ENCODE results near the gene GTPBP6. TPM values are rescaled to one million over a fixed set of nuclear protein-coding genes. Genes with fewer than 3 reads are reported as not detected.

GTPBP6 gene
- total RNA-seq, 1 donor from 2014 or later: 49.9 TPM

- H3K4me1 Mint-ChIP-seq (ENCODE audit: unreplicated experiment): no peaks in the 10 kb centered on the region
- H3K27ac Mint-ChIP-seq (ENCODE audit: unreplicated experiment): no peak overlapping the region
- no peaks in the 10 kb centered on the region for H3K9me3 Mint-ChIP-seq (ENCODE audit: unreplicated experiment)
- no peak overlapping the region for H3K4me3 Mint-ChIP-seq (ENCODE audit: unreplicated experiment)
- no peak for DNase-seq (ENCODE audit: extremely low spot score, unreplicated experiment)
- TF ChIP-seq, protein P1, sequence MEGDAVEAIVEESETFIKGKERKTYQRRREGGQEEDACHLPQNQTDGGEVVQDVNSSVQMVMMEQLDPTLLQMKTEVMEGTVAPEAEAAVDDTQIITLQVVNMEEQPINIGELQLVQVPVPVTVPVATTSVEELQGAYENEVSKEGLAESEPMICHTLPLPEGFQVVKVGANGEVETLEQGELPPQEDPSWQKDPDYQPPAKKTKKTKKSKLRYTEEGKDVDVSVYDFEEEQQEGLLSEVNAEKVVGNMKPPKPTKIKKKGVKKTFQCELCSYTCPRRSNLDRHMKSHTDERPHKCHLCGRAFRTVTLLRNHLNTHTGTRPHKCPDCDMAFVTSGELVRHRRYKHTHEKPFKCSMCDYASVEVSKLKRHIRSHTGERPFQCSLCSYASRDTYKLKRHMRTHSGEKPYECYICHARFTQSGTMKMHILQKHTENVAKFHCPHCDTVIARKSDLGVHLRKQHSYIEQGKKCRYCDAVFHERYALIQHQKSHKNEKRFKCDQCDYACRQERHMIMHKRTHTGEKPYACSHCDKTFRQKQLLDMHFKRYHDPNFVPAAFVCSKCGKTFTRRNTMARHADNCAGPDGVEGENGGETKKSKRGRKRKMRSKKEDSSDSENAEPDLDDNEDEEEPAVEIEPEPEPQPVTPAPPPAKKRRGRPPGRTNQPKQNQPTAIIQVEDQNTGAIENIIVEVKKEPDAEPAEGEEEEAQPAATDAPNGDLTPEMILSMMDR (IDR thresholded peaks at IDR 0.05): no peak
- no peaks in the 10 kb centered on the region for H3K27me3 Mint-ChIP-seq (ENCODE audit: unreplicated experiment)
- peaks cover 17% of the 10 kb centered on the region for H3K36me3 Mint-ChIP-seq (ENCODE audit: unreplicated experiment)
These were observed 27.1 kb downstream of the GTPBP6 start for GRCh38 chrX:291411-291901.

DNA sequence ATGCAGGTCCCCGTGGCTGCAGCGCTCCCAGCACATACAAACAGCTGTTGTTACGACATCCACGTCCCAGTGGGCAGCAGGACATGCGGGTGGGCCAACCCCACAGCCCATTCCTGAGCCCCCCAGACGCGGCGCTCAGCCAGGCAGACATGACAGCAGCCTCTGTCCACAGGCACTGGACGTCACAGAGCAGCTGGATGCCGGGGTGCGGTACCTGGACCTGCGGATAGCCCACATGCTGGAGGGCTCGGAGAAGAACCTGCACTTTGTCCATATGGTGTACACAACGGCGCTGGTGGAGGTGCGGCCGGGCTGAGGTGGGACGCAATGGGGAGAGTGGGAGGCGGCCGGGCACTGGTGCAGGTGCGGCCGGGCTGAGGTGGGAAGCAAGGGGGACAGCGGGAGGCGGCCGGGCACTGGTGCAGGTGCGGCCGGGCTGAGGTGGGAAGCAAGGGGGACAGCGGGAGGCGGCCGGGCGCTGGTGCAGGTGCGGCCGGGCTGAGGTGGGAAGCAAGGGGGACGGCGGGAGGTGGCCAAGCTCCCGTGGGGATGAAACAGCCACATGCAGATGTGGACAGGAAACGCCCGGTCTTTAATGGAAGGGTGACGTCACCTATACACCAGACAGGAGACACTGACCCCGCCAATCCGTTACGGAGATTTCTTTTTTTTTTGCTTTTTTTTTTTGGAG is 28.0 kb downstream of the GTPBP6 start:
- H3K4me1 Mint-ChIP-seq (ENCODE audit: unreplicated experiment): no peaks in the 10 kb centered on the region
- H3K9me3 Mint-ChIP-seq (ENCODE audit: unreplicated experiment): no peaks in the 10 kb centered on the region

DNA sequence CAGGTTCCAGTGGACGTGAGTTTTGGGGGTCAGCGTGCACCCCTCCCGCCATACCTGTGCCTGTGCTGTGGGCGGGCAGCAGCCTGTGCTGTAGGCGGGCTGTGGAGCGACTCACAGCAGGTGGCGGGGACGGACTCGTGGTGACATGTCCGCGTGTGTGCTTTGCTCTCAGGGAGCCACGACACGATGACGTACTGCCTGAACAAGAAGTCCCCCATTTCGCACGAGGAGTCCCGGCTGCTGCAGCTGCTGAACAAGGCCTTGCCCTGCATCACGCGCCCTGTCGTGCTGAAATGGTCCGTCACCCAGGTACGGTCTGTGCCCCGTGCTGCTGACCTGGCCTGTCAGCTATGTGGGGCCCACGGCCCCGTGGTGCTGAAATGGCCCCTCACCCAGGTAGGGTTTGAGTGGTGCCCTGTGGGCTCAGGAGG is 30.0 kb downstream of the GTPBP6 start:
- Mint-ChIP-seq H3K4me1 (ENCODE audit: unreplicated experiment) (peaks cover 1% of the 10 kb centered on the region), H3K4me3 (ENCODE audit: unreplicated experiment) (no peak overlapping the region), H3K36me3 (ENCODE audit: unreplicated experiment) (peaks cover 12% of the 10 kb centered on the region), H3K27me3 (ENCODE audit: unreplicated experiment) (no peaks in the 10 kb centered on the region), H3K27ac (ENCODE audit: unreplicated experiment) (no peak overlapping the region), H3K9me3 (ENCODE audit: unreplicated experiment) (no peaks in the 10 kb centered on the region)
- TF ChIP-seq, protein P1 (IDR thresholded peaks at IDR 0.05): no peak
- DNase-seq (ENCODE audit: extremely low spot score, unreplicated experiment): no peak

More for the DNA sequence above, 28.0 kb downstream of the GTPBP6 start:
- TF ChIP-seq, protein P1 (IDR thresholded peaks at IDR 0.05): no peak
- Mint-ChIP-seq H3K4me3 (ENCODE audit: unreplicated experiment) (no peak overlapping the region), H3K27me3 (ENCODE audit: unreplicated experiment) (no peaks in the 10 kb centered on the region), H3K27ac (ENCODE audit: unreplicated experiment) (no peak overlapping the region), H3K36me3 (ENCODE audit: unreplicated experiment) (peaks cover 14% of the 10 kb centered on the region)
- DNase-seq (ENCODE audit: extremely low spot score, unreplicated experiment): no peak

GRCh38 chrX:287670-288069 is 30.9 kb downstream of the GTPBP6 start:
- TF ChIP-seq, protein P1 (IDR thresholded peaks at IDR 0.05): no peak
- H3K4me1 Mint-ChIP-seq (ENCODE audit: unreplicated experiment): peaks cover 1% of the 10 kb centered on the region
- H3K36me3 Mint-ChIP-seq (ENCODE audit: unreplicated experiment): peaks cover 5% of the 10 kb centered on the region
- no peak for DNase-seq (ENCODE audit: extremely low spot score, unreplicated experiment)
- no peak overlapping the region for H3K4me3 Mint-ChIP-seq (ENCODE audit: unreplicated experiment)
- H3K9me3 Mint-ChIP-seq (ENCODE audit: unreplicated experiment): no peaks in the 10 kb centered on the region
- no peak overlapping the region for H3K27ac Mint-ChIP-seq (ENCODE audit: unreplicated experiment)
- H3K27me3 Mint-ChIP-seq (ENCODE audit: unreplicated experiment): no peaks in the 10 kb centered on the region

GRCh38 chrX:285076-285677 is 33.4 kb downstream of the GTPBP6 start:
- peaks cover 2% of the 10 kb centered on the region for H3K36me3 Mint-ChIP-seq (ENCODE audit: unreplicated experiment)
- H3K27ac Mint-ChIP-seq (ENCODE audit: unreplicated experiment): no peak overlapping the region
- H3K4me3 Mint-ChIP-seq (ENCODE audit: unreplicated experiment): no peak overlapping the region
- H3K27me3 Mint-ChIP-seq (ENCODE audit: unreplicated experiment): no peaks in the 10 kb centered on the region
- no peaks in the 10 kb centered on the region for H3K9me3 Mint-ChIP-seq (ENCODE audit: unreplicated experiment)
- TF ChIP-seq, protein P1 (IDR thresholded peaks at IDR 0.05): no peak
- DNase-seq (ENCODE audit: extremely low spot score, unreplicated experiment): no peak
- H3K4me1 Mint-ChIP-seq (ENCODE audit: unreplicated experiment): peaks cover 11% of the 10 kb centered on the region

All from osteocyte (in vitro differentiated cells).